Neural cell (in vitro differentiated cells): ENCODE measurements around the gene DOCK2. TPM values are rescaled to one million over a fixed set of nuclear protein-coding genes. Genes with fewer than 3 reads are reported as not detected.

Experiments used
- H2AFZ ChIP-seq: fragments of 200-600, 300-800 bp; sonication (generic), shearing (Covaris generic); 2 replicates; pipeline ENCODE4 v1.6.0; 2014; ENCODE audit warnings: low read depth, mild to moderate bottlenecking, antibody characterized with exemption, low read length, moderate library complexity
- H3F3A ChIP-seq: fragments of 200-600 bp; shearing (Covaris generic); 2 replicates; pipeline ENCODE4 v1.6.1; 2016; ENCODE audit warnings: mild to moderate bottlenecking, moderate library complexity, mixed read lengths, antibody characterized with exemption, low read length; ENCODE audit not compliant: insufficient read depth, poor library complexity, severe bottlenecking
- H3K27ac ChIP-seq: fragments of 200-600, 300-800 bp; sonication (generic), shearing (Covaris generic); 2 replicates; pipeline ENCODE4 v1.5.1; 2014; ENCODE audit warnings: mild to moderate bottlenecking, low read length, moderate library complexity
- H3K27me3 ChIP-seq: fragments of 300-800, 200-600 bp; sonication (generic), shearing (Covaris generic); 2 replicates; pipeline ENCODE4 v1.6.0; 2014; ENCODE audit warnings: mild to moderate bottlenecking, low read depth, low read length, moderate library complexity; ENCODE audit not compliant: insufficient read depth
- H3K36me3 ChIP-seq: fragments of 300-800, 200-600 bp; sonication (generic), shearing (Covaris generic); 2 replicates; pipeline ENCODE4 v1.5.1; 2014; ENCODE audit warnings: mild to moderate bottlenecking, antibody characterized with exemption, low read length, moderate library complexity; ENCODE audit not compliant: insufficient read depth
- H3K4me2 ChIP-seq: fragments of 300-800, 200-600 bp; sonication (generic), shearing (Covaris generic); 2 replicates; pipeline ENCODE4 v1.6.0; 2014; ENCODE audit warnings: mild to moderate bottlenecking, low read length
- H3K4me3 ChIP-seq: fragments of 300-800, 200-600 bp; sonication (generic), shearing (Covaris generic); 2 replicates; pipeline ENCODE4 v1.5.1; 2014; ENCODE audit warnings: mild to moderate bottlenecking, low read length, moderate library complexity
- H3K79me2 ChIP-seq: fragments of 200-600 bp; shearing (Covaris generic); replicated peaks from 2 replicates; pipeline ENCODE4 v1.6.0; 2014; ENCODE audit warnings: mild to moderate bottlenecking, low read length, moderate library complexity; ENCODE audit not compliant: insufficient read depth
- H3K9ac ChIP-seq: fragments of 300-800, 200-600 bp; sonication (generic), shearing (Covaris generic); 2 replicates; pipeline ENCODE4 v1.6.1; 2016; ENCODE audit warnings: mild to moderate bottlenecking, low read length, mixed read lengths
- H3K9me2 ChIP-seq: fragments of 200-600 bp; shearing (Covaris generic); 2 replicates; pipeline ENCODE4 v1.6.1; 2016; ENCODE audit warnings: mild to moderate bottlenecking, low read length, mixed read lengths; ENCODE audit not compliant: insufficient read depth
- H3K9me3 ChIP-seq: fragments of 200-600, 300-800 bp; sonication (generic), shearing (Covaris generic); 2 replicates; pipeline ENCODE4 v1.6.1; 2016; ENCODE audit warnings: mild to moderate bottlenecking, mixed run types, low read length, moderate library complexity, mixed read lengths
- H4K20me1 ChIP-seq: fragments of 200-600 bp; shearing (Covaris generic); 2 replicates; pipeline ENCODE4 v1.6.1; 2016; ENCODE audit warnings: mild to moderate bottlenecking, mixed run types; ENCODE audit not compliant: insufficient read depth
- CTCF ChIP-seq: fragments of 450-650 bp; IDR thresholded peaks from 2 replicates; pipeline ENCODE4 v1.5.1; 2014; ENCODE audit warnings: antibody characterized with exemption, mild to moderate bottlenecking, moderate library complexity; ENCODE audit not compliant: poor library complexity, severe bottlenecking
- EP300 ChIP-seq: fragments of 450-650 bp; conservative IDR thresholded peaks from 2 replicates; pipeline ENCODE4 v1.6.1; 2014; ENCODE audit warnings: antibody characterized with exemption, mild to moderate bottlenecking, moderate library complexity; ENCODE audit not compliant: poor library complexity, severe bottlenecking
- EZH2 ChIP-seq: fragments of 200-600, 300-800 bp; shearing (Covaris generic), sonication (generic); IDR thresholded peaks from 2 replicates; pipeline ENCODE4 v1.6.1; 2014; ENCODE audit warnings: antibody characterized with exemption, low read length, borderline replicate concordance, mild to moderate bottlenecking; ENCODE audit not compliant: insufficient read depth, poor library complexity, severe bottlenecking
- MXI1 ChIP-seq: fragments of 450-650 bp; conservative IDR thresholded peaks from 2 replicates; pipeline ENCODE4 v1.6.1; 2014; ENCODE audit warnings: antibody characterized with exemption, mild to moderate bottlenecking; ENCODE audit not compliant: poor library complexity, severe bottlenecking
- POLR2AphosphoS5 ChIP-seq: IDR thresholded peaks from 2 replicates; pipeline ENCODE4 v1.6.1; 2012
- RAD21 ChIP-seq: fragments of 450-650 bp; conservative IDR thresholded peaks from 2 replicates; pipeline ENCODE4 v1.6.1; 2014; ENCODE audit warnings: antibody characterized with exemption, mild to moderate bottlenecking, moderate library complexity
- REST ChIP-seq: IDR thresholded peaks from 2 replicates; pipeline ENCODE4 v1.6.1; 2012; ENCODE audit warnings: borderline replicate concordance
- SMC3 ChIP-seq: fragments of 450-650 bp; conservative IDR thresholded peaks from 2 replicates; pipeline ENCODE4 v1.6.1; 2014; ENCODE audit warnings: antibody characterized with exemption, mild to moderate bottlenecking, moderate library complexity; ENCODE audit not compliant: poor library complexity
- TAF1 ChIP-seq: IDR thresholded peaks from 2 replicates; pipeline ENCODE4 v1.6.1; 2012; ENCODE audit warnings: low read depth
- polyA plus RNA-seq: library from polyadenylated mRNA; depleted of rRNA; stranded (reverse); fragments of >200 nt; gene quantifications from 2 replicates; pipeline ENCODE4 v1.2.3, GENCODE V29; 2014

DOCK2 gene
- polyA plus RNA-seq, 1 donor from 2014 or later, result 0.15 TPM

- H3K9ac ChIP-seq, result no peak overlapping the region
- no peak overlapping the region for H3K4me2 ChIP-seq
- H3K27me3 ChIP-seq, result no peaks in the 10 kb centered on the region
- no peak overlapping the region for H3K4me3 ChIP-seq
- no peaks in the 10 kb centered on the region for H3K79me2 ChIP-seq
- TF ChIP-seq CTCF, result no peak
- no peak for TF ChIP-seq MXI1
- TF ChIP-seq RAD21, result no peak
- TF ChIP-seq EP300, result no peak
- TF ChIP-seq POLR2AphosphoS5, result no peak
- TF ChIP-seq TAF1, result no peak
- TF ChIP-seq SMC3, result no peak
- TF ChIP-seq EZH2, result no peak
- no peak for TF ChIP-seq REST
- no peaks in the 10 kb centered on the region for H3K9me3 ChIP-seq
- no peaks in the 10 kb centered on the region for H4K20me1 ChIP-seq
- no peak overlapping the region for H3K27ac ChIP-seq
- no peaks in the 10 kb centered on the region for H3F3A ChIP-seq
- H2AFZ ChIP-seq, result no peak overlapping the region
- peaks cover 5% of the 10 kb centered on the region for H3K36me3 ChIP-seq
- no peaks in the 10 kb centered on the region for H3K9me2 ChIP-seq
Measured at GRCh38 chr5:169599451-169599850, 37.6 kb upstream of the DOCK2 start.

GRCh38 chr5:169602535-169602934 lies 34.5 kb upstream of the DOCK2 start:
- H3K9ac ChIP-seq, result no peak overlapping the region
- H3K27ac ChIP-seq, result no peak overlapping the region
- H3F3A ChIP-seq, result no peaks in the 10 kb centered on the region
- no peaks in the 10 kb centered on the region for H3K9me2 ChIP-seq
- no peaks in the 10 kb centered on the region for H3K9me3 ChIP-seq
- peaks cover 5% of the 10 kb centered on the region for H3K36me3 ChIP-seq
- no peak overlapping the region for H3K4me2 ChIP-seq
- H2AFZ ChIP-seq, result no peak overlapping the region
- TF ChIP-seq MXI1, result no peak
- TF ChIP-seq POLR2AphosphoS5, result no peak
- no peak for TF ChIP-seq SMC3
- no peak for TF ChIP-seq EZH2
- no peak for TF ChIP-seq TAF1
- no peak for TF ChIP-seq EP300
- no peak for TF ChIP-seq REST
- TF ChIP-seq RAD21, result no peak
- TF ChIP-seq CTCF, result no peak
- H3K27me3 ChIP-seq, result no peaks in the 10 kb centered on the region
- H3K4me3 ChIP-seq, result no peak overlapping the region
- no peaks in the 10 kb centered on the region for H3K79me2 ChIP-seq
- no peaks in the 10 kb centered on the region for H4K20me1 ChIP-seq
